EL (cell line): ENCODE measurements around the gene CACNA1F.

Experiments
- DNase-seq: peaks from one replicate; pipeline ENCODE4 v3.0.0-alpha.2; 2016

The CACNA1F gene

GRCh38 chrX:49227726-49228125 lies 5.4 kb downstream of the CACNA1F start:
- no peak for DNase-seq

- no peak for DNase-seq
Measured at GRCh38 chrX:49226946-49227345, 6.2 kb downstream of the CACNA1F start.

GRCh38 chrX:49225858-49226257 lies 7.3 kb downstream of the CACNA1F start:
- no peak for DNase-seq

GRCh38 chrX:49221868-49222267 lies 11.3 kb downstream of the CACNA1F start:
- DNase-seq = no peak

- DNase-seq = no peak
Measured at GRCh38 chrX:49220100-49220499, 13.0 kb downstream of the CACNA1F start.

- DNase-seq = no peak
Measured at GRCh38 chrX:49214996-49215526, 18.1 kb downstream of the CACNA1F start.

- DNase-seq = no peak
Measured at GRCh38 chrX:49214416-49214815, 18.7 kb downstream of the CACNA1F start.

GRCh38 chrX:49212861-49213260 lies 20.3 kb downstream of the CACNA1F start:
- DNase-seq = no peak

GRCh38 chrX:49212209-49212608 lies 20.9 kb downstream of the CACNA1F start:
- DNase-seq = no peak

- DNase-seq = no peak
Measured at GRCh38 chrX:49211074-49211473, 22.1 kb downstream of the CACNA1F start.

- no peak for DNase-seq
Measured at GRCh38 chrX:49210406-49210805, 22.7 kb downstream of the CACNA1F start.

- no peak for DNase-seq
Measured at GRCh38 chrX:49209434-49210251, 23.5 kb downstream of the CACNA1F start.

- DNase-seq = no peak
Measured at GRCh38 chrX:49208399-49208798, 24.7 kb downstream of the CACNA1F start.

- no peak for DNase-seq
Measured at GRCh38 chrX:49206543-49206942, 26.6 kb downstream of the CACNA1F start.

- DNase-seq = no peak
Measured at GRCh38 chrX:49205443-49205842, 27.7 kb downstream of the CACNA1F start.

- no peak for DNase-seq
Measured at GRCh38 chrX:49204709-49205108, 28.4 kb downstream of the CACNA1F start.

- no peak for DNase-seq
Measured at GRCh38 chrX:49204017-49204416, 29.1 kb downstream of the CACNA1F start.

- DNase-seq = no peak
Measured at GRCh38 chrX:49203536-49203935, 29.6 kb downstream of the CACNA1F start.

GRCh38 chrX:49202022-49202421 lies 31.1 kb downstream of the CACNA1F start:
- DNase-seq = no peak

- peak; percentile 81 for DNase-seq
Measured at GRCh38 chrX:49199906-49200771, 33.0 kb downstream of the CACNA1F start, which contains the start of gene SYP. Gene SYP, minus strand, starts transcription at chrX:49200193. Its CDS starts 7 bp downstream, at chrX:49200186.

GRCh38 chrX:49199315-49199595 lies 33.9 kb downstream of the CACNA1F start:
- no peak for DNase-seq

- DNase-seq = no peak
Measured at GRCh38 chrX:49198540-49199314, 34.4 kb downstream of the CACNA1F start.

GRCh38 chrX:49197543-49198087 lies 35.5 kb downstream of the CACNA1F start:
- no peak for DNase-seq
